Fibroblast of pulmonary artery (primary cell): Measurements from ENCODE around the gene FYCO1.

Experiments
- DNase-seq: peaks from one replicate; pipeline ENCODE4 v3.0.0-alpha.2; 2010; ENCODE audit warnings: low read depth
- H3K4me3 ChIP-seq: replicated peaks from 2 replicates; pipeline ENCODE4 v1.5.1; 2011; ENCODE audit warnings: low read depth, mild to moderate bottlenecking, control low read depth, low read length, moderate library complexity
- CTCF ChIP-seq: IDR thresholded peaks from 2 replicates; pipeline ENCODE4 v1.5.1; 2011; ENCODE audit warnings: mild to moderate bottlenecking, control low read depth, low read length, inconsistent platforms; ENCODE audit errors: missing control alignments

Gene FYCO1

GRCh38 chr3:45983770-45984169, 11.9 kb downstream of the FYCO1 start:
- TF ChIP-seq CTCF = no peak

GRCh38 chr3:45981346-45982074, 14.1 kb downstream of the FYCO1 start:
- TF ChIP-seq CTCF = no peak
- peak; percentile 31 for DNase-seq
- no peak overlapping the region for H3K4me3 ChIP-seq

More at GRCh38 chr3:45983770-45984169, 11.9 kb downstream of the FYCO1 start:
- DNase-seq = no peak
- H3K4me3 ChIP-seq = no peak overlapping the region

- no peak overlapping the region for H3K4me3 ChIP-seq
- TF ChIP-seq CTCF = no peak
- DNase-seq = no peak
These were observed 14.8 kb downstream of the FYCO1 start for GRCh38 chr3:45980819-45981218.

GRCh38 chr3:45980229-45980813, 15.3 kb downstream of the FYCO1 start:
- no peak for DNase-seq
- TF ChIP-seq CTCF = no peak
- H3K4me3 ChIP-seq = no peak overlapping the region

- DNase-seq = no peak
- no peak overlapping the region for H3K4me3 ChIP-seq
- TF ChIP-seq CTCF = no peak
These were observed 16.2 kb downstream of the FYCO1 start for GRCh38 chr3:45979378-45979777.

GRCh38 chr3:45978006-45978761, 17.4 kb downstream of the FYCO1 start:
- no peak overlapping the region for H3K4me3 ChIP-seq
- no peak for DNase-seq
- TF ChIP-seq CTCF = no peak
